Renal cortical epithelial cell (primary cell): ENCODE data around the gene GLIS1. TPM values are rescaled to one million over a fixed set of nuclear protein-coding genes. Genes with fewer than 3 reads are reported as not detected.

Experiments used
- DNase-seq: peaks from one replicate; pipeline ENCODE4 v3.0.0-alpha.2; 2011; ENCODE audit warnings: low read depth
- total RNA-seq: library from RNA; depleted of rRNA; stranded (reverse); fragments of >200 nt; gene quantifications from 2 replicates; pipeline ENCODE4 v1.2.3, GENCODE V29; 2014

GLIS1 gene
- total RNA-seq, 1 donor from 2014 or later, result 0.60 TPM

GRCh38 chr1:53718443-53718842 lies 20.5 kb downstream of the GLIS1 start:
- DNase-seq, result no peak

GRCh38 chr1:53717025-53717804 lies 21.7 kb downstream of the GLIS1 start:
- no peak for DNase-seq

GRCh38 chr1:53716150-53716549 lies 22.8 kb downstream of the GLIS1 start:
- DNase-seq, result no peak

GRCh38 chr1:53715478-53715877 lies 23.5 kb downstream of the GLIS1 start:
- DNase-seq, result no peak

DNA sequence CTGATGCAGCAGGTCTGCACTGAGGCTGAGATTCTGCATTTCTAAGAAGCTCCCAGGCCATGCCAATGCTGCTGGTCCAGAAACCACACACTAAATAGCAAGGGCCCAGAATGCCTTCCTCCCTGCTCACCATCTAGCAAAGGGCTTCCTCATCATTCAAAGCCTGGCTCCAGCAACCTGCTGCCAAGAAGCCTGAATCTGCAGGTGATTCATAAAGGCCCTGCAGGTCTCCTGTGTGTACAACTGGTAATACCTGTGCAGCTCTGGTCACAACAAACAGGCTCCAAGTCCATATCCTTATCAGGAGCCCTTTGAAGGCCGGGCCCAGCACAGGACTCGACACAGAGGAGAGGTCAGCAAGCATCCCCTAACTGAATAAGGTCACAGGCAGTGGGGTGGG lies 26.7 kb downstream of the GLIS1 start:
- DNase-seq, result no peak

GRCh38 chr1:53710584-53710983 lies 28.4 kb downstream of the GLIS1 start:
- DNase-seq, result no peak

DNA sequence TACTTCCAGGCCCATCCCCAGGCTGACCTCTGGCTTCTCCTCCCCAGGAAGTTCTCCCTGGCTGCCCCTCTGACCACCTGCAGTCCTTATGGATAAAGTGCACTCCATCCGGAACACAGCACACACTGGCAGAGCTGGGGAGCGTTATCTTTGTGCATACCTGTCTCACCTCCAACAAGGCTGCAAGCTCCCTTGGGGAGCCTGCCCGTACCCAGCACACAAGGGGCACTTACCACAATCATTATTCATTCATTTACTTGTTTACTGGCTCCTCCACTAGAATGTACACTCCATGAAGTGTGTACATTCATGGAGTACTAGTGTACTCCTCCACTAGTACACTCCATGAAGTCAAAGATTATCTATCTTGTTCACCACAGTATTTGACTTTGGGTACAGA lies 30.3 kb downstream of the GLIS1 start:
- no peak for DNase-seq

DNA sequence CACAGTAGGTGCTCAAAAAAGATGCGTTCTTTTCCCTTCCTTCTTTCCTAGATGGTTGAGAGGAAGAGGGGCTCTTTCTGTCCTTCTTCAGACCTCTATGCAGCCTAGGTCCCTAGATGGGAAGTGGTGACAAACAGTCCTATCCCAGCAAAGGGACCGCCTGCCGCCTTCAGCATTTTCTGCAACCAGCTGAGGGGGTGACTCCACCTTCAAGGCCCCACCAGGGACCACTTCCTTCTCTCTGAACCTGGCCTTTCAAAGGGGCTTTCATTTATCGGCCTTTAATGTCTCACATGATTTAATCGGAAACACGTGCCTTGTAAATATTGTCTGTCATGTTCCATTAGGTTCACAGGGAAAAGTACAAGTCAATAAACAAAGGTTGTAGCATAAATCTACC lies 32.6 kb downstream of the GLIS1 start:
- no peak for DNase-seq

DNA sequence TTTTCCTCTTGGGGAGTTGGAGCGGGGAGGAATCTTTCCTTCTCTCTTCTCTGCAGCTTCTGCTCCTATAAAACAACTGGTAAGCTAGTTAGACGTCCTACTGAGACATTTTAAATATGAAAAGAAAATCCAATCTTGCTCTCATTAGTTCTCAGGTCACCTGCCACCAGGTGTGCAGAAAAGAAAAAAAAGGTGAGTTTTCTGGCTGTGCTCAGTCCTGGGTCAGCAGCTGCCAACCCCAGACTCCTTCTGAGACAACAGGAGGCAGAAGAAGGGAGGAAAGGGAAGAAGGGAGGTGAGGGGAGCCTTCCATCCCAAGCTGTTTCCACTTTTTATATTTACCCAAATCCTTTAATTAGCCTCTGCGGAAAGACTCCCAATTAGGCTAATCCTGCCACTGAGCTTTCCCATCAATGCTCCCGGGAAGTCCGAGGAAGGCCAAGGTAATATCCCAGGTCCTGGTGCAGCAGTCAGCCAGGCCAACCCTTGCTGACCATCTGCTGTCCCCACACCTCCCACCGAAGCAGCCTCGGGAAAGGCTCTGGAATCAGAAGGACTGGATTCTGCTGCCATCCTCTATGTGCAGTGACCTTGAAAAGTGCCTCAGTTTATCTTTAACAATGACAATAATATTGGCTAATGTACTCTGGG lies 33.4 kb downstream of the GLIS1 start:
- no peak for DNase-seq

DNA sequence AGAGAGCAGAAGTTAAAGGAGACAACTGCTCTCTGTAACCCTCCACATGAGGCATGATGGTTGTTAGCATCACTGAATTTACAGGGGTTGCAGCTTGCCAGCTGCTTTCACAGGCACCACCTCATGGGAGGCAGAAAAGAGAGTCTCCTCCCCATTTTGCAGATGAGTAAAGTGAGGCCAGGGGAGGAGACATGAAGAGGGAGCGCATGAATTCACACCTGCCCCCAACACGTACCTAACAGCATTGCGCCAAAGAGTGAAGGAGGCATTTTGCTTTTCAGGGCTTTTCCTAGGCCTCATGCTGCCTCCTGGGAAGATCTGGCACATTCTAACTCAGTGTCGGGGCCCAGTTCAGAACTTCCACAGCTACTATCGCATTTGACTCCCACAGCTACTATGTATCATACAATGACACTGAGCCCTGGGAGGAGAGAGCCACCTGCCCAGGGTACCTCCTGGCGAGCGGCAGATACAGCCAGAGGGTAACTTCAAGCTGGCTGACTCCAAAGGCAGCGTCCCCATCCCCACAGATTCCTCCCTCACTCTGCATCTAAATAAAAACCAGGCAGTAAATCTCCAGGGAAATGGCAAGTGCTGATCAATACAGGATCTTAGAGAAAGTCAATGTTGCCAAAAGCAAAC lies 34.0 kb downstream of the GLIS1 start:
- DNase-seq, result no peak

DNA sequence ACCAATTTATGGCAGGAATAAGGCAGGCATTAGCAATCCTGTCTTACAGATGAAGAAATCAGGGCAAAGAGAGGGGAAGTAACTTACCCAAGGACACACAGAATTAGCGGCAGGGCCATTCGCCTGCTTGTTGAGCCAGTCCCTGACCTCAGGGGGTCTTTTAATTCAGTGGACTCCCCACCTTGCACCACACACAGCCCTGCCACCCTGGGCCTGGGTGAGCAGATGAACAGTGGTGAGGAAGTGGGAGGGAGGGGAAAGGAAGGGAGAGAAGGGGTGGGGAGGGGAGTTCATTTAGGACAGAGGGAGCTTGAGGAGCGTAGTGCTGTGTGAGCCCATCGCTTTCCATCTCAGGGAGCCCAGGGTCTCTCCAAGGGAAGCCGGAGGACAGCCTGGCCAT lies 34.7 kb downstream of the GLIS1 start:
- DNase-seq, result no peak

DNA sequence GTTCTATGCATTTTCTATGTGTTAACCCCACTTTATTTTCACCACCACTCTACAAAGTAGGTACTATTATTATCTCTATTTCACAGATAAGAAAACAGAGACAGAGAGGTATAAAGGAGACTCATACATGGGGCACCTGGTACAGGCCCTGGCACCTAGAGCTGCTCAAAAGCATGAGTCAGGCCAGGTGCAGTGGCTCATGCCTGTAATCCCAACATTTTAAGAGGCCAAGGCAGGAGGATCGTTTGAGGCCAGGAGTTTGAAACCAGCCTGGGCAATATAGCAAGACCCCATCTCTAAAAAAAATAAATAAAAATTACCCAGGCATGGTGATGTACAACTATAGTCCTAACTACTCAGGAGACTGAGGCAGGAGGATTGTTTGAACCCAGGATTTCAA lies 35.8 kb downstream of the GLIS1 start:
- DNase-seq, result no peak

DNA sequence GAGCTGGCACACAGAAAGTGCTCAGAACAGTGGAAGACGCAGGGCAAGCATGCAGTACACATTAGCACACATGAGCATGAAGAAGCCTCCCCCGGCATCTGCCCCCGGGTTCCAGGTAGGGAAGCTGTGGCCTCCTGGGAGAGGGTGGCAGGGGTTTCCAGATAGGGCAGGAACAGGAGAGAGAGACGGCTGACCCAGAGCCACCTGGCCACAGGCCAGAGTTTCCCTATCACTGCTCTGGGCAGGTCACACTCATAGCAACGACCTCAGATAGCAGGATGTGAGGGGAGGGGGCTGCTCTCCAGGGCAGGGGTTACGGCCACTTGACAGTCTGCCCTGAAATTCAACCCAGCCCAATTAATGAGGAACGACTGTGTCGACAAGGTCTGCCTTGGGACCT lies 36.6 kb downstream of the GLIS1 start:
- no peak for DNase-seq

GRCh38 chr1:53700776-53701175 lies 38.2 kb downstream of the GLIS1 start:
- no peak for DNase-seq

DNA sequence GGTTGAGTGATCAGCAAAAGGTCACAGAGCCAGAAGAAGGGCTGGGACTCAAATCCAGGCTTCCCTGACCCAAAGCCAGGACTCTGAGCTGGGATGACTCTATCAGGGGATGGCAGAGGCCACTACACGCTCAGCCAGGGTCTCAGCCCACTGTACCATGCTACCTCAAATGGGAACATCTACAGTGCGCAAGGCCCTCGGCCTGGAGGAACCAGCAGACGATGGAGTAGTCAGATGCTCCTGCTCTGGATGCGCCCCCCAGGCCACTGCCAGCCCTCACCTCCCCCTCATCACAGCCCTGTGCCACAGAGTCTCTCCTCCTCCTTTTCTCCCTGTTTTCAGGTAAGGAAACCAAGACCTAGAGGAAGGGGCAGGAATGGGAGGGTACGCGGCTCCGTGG lies 39.0 kb downstream of the GLIS1 start:
- no peak for DNase-seq

GRCh38 chr1:53698384-53698980 lies 40.5 kb downstream of the GLIS1 start:
- DNase-seq, result no peak

DNA sequence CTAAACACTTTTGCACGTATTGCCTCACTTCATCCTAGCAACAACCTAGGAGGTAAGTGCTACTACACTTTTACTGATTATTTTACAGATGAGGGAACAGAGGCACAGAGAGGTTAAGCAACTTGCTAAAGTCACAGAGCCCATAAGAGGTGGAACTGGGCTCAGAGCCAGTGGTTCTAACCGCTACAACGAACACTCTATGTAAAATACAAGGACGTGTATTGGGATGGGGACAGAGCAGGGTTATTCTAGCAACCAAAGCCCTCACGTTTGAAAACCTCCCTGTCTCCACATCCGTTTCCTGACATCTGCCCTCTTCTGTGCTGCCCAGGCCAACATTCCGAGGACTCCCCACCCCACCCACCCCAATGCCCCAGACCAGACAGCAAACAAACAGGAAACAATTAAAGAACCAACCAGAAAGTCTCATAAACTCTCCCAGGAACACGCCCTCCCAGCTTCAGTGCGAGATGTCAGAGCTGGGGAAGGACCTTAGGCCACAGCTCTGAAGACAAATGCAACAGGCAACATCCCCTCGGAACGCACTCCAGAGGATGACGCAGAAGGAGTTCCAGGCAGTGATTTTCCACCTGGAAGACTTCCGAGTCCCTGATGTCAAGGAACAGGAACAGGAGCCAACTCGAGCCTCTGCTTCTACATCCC lies 41.1 kb downstream of the GLIS1 start:
- DNase-seq, result no peak

DNA sequence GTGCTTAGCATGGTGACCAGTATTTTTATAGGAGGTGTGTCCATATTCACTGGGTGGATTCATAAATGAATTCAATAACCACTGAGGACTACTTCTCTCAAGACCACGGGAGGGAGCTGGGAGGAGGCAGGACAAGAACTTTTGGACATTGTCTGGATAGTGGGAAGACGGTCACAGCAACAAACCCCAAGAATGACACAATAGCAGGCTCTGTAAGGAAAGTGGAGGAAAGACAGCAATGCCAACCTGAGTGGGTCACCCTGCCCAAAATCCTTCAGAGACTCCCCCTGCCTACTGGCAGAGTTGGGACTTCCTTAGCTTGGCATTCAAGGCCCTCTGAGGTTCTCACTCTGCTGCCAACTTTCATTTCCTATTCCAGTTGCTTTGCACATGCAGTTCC lies 42.0 kb downstream of the GLIS1 start:
- no peak for DNase-seq

DNA sequence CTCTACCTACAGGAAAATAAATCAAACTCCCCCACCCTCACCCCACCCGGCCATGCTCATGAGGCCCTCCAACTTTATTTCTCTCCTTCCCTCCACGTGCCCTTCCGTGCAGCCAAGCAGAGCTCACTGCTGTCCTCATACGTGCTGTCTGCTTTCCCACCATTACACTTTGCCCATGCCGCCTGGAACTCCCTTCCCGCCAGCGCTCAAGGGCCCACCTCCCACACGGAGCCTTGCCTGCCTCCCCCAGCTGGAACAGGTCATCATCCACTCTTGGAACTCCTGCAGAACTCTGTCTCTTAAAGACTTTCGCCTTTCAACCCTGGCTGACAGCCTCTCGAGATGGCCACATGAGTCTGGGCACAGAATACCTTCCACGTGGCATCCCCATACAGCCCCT lies 42.4 kb downstream of the GLIS1 start:
- DNase-seq, result no peak

DNA sequence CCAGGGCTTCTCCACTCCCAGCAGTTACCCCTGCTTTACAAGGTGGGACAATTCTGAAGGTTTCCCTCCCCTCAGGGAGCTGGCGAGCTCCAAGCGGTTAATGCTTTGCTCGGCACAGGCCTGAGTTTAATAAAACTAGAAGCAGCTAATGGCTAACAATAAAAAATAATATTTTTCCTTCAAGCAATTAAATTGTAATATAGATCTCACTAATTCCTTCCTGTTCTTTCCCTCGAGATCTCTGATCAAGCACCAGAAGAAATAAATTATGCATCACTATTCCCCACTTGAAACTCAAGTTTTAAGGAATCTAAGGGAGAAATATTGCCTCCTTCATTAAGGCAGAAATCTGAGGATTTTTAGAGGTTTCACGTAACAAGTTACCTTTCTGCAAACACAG lies 42.9 kb downstream of the GLIS1 start:
- no peak for DNase-seq

DNA sequence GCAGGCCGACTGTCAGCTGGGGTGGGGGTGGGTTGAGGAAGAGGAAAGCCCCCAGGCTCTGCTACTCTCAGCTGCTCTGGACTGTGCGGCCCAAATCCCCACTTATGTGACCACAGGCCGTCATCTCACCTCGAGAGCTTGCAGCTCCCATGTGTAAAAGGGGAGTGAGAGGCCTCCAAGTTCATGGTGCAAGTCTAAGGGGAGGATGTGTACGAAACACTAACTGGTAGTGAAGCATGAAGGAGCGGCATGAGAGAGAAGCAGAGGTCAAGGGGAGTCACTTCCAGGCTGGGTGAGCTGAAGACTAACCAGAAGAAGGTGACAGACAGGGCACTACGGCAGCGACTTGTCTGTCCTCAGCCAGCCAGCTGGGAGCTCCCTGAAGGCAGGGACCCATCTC lies 43.8 kb downstream of the GLIS1 start:
- no peak for DNase-seq

DNA sequence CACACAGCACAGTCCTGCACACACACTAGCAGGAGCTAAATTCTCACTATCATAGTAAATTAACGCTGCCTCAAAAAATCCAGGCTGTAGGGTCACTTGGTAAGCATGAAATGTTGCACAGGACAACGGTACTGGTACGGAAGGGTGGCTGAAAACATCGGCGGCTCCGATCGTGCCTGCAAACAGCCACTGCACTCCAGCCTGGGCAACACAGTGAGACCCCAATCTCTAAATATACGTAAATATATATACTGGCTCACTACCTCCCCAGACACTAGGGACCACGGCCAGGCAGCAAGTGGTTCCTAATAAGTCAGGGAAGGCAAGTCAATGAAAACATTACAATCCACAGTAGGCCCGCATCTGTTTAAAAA lies 44.3 kb downstream of the GLIS1 start:
- no peak for DNase-seq
